ENCODE results near the gene CDC25A.
A peak's percentile ranks its signal among the peaks of the same experiment; 100 is the strongest.

The CDC25A gene

DNA sequence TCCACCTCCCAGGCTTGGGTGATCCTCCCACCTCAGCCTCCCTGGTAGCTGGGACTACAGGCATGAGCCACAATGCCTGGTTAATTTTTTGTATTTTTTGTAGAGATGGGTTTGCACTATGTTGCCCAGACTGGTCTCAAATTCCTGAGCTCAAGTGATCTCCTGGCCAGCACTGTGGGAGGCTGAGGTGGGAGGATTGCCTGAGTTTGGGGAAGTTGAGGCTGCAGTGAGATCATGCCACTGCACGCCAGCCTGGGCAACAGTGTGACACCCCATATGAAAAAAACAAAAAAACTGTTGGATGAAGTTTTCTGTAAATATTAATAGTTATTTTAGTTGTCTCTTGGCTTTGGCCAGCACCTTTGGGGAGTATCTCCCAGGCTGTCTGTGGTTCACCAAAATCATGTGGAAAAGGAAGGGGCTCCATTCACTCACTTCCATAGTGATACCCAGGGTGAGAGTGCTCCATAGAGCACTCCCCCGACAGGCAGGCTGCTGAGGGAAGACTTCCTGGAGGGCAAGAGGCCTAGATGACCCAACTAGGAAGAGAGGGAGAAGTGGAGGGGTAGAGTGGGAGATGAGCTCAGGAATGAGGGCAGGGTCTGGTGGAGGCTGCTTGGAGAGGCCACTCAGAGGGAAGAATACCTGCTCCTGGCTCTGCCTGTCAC is 47.1 kb downstream of the CDC25A start:
- no peak for DNase-seq

DNA sequence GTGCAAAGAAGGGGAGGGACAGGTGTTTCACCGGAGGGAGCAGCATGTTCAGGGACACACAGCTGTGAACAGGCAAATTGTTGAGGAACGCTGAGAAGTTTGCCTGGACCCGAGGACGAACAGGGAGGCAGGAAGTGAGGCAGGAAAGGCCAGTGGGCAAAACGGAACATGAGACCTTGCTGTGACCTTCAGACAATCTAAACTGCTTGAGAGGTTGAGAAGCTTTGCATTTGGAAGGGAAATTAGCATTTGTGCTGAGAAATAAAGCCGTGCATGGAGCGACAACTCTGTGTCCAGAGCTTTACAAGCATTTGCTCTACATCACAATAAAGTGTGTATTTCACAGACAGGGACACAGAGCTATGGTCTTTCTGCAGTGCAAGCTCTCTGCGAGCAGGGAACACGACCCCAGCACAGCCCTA is 47.9 kb downstream of the CDC25A start:
- no peak for DNase-seq

DNA sequence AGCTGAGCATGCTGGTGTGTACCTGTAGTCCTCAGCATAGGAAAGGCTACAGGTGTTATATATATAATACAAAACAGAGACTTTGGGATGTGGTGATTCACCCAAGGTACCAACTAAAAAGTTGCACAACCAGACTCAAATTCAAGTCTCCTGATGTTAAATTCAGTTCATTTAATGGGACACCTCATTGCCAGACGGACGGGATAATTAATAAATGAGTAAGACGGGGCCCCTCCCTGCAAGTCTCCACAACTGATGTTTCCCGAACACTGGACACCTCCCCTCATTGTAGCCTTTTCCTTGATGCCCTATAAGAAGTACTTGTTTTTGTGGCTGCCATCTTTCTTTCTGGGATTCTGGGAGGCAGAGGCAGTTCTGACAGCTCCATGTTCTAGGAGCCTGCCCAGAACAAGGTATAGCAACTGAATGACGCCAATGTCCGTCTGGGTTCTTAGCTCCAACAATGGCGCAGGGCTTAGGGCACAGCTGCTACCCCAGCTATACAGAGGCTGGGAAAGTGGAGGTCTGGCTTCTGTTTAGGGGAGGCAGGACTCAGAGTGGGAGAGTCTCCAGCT is 50.7 kb downstream of the CDC25A start:
- no peak for DNase-seq

DNA sequence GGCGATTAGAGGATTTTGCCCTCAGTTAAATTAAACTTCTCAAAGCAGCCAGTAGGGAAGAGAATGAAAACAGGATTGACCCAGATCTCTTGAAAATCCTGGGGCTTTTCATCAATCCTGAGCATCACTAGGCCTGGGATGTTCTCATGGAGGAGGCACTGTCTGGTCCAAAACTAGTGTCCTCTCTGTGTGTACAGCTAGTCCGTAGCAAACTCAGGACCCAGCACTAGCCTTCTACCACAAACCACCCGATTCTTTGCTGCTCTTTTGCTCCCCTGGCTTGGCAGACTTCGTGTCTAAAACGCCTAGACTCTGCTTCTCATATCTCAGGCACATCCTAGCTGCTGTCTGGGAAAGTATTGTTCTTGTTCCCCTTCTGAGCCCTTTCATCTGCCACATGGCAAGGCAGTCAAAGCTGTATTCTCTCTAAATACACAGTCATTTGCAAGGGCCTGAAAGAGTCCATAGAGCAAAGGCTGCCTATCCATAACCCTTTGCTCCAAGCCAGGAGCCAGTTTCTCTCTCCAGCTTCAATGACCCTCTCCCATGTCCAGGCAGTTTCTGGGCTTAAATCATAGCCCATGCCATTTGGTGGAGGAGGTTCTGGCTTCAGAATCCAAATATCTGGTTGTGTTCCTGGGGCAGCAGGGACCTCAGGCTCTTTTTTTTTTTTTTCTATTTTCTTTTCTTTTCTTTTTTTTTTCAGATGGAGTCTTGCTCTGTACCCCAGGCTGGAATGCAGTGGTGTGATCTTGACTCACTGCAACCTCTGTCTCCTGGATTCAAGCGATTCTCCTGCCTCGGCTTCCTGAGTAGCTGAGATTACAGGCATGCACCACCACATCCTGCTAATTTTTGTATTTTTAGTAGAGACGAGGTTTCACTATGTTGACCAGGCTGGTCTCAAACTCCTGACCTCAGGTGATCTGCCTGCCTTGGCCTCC is 52.4 kb downstream of the CDC25A start:
- DNase-seq, result no peak

DNA sequence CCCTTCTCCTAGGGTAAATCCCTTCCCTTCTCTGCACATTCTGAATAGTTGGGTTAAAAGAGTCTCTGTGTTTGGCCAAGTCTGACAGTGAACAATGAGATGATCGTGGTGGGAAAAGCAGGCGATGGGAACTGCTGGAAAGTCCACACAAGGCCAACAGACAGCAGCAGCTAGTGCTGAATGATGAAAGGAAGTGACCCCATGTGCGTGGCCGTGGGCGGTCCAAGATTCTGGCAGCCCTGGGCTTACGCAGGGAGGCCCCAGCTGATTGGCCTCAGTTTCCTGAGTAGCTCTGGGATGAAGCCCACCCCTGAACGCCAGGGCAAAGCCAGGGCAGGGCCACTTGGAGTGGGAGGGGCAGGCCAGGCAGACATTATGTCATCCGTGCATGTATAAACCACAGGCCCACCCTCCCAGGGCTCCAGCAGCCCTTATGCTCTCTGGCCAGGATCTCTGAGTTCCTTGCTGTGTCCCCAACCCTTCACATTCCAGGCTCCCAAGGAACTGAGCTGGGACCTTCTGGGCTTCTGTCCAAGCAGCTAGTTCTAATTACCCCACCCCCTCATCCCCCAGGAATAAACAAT is 57.8 kb downstream of the CDC25A start:
- no peak for DNase-seq

DNA sequence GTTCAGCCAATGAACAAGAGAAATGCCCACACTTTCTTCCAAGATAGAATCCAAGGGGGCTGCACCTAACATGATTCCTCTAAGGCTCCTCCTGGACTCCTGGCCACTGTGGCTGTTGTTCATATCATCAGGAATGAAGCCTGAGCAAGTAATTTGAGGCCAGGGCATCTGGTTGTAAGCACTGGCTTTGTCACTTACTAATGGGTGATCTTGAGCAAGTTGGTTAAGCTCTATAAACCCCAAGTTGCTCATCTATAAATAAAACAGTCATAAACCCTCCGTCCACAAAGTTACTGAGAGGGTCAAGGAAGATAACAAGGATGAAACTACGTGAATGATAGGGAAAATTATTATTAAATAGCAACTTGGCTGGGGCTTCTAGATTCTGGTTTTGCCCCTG is 58.3 kb downstream of the CDC25A start:
- DNase-seq, result no peak

DNA sequence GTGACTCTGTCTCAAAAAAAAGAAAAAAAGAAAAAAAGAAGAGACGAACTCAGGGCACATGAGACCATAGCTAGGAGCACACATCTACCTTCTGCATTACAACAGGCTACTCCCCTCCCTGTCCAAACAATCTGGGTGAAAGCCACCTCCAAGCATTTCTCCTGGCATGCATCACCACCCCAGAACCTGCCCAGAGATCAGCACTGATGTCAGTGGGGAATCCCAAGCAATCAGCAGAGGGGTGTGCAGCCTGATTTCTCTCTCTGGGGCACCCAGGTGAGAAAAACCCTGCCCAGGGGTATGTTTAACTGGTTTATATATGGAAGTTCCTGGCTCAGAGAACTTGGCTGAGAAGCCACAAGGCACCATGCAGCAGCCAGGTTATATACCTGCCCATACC is 59.4 kb downstream of the CDC25A start:
- no peak for DNase-seq

DNA sequence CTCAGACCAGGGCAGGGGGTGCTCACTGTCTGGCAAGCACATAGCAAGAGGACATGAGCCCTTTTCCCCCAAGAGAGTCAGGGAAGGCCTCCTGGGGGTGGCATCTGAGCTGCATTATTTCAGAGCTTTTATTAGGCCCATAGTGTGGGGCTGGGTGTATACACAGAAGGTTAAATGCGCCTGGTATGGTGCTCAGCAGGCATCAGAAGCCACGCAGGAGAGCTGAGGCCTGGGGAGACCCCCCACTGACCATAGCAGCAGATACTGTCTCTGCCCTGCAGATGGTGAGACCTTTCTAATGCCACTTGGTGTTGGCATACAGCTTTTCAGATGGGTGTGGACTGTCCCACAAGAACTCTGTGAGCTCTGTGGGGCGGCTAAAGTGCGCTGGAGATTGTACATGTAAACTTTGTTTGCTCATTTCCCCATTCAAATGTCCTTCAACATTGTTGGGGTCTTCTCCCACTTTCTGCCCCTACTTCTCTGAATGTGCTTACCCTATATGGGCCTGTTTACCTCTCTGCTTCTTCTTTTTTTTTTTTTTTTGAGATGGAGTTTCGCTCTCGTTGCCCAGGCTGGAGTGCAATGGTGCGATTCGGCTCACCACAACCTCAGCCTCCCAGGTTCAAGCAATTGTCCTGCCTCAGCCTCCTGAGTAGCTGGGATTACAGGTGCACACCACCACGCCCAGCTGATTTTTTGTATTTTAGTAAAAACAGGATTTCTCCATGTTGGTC is 62.2 kb downstream of the CDC25A start:
- no peak for DNase-seq

DNA sequence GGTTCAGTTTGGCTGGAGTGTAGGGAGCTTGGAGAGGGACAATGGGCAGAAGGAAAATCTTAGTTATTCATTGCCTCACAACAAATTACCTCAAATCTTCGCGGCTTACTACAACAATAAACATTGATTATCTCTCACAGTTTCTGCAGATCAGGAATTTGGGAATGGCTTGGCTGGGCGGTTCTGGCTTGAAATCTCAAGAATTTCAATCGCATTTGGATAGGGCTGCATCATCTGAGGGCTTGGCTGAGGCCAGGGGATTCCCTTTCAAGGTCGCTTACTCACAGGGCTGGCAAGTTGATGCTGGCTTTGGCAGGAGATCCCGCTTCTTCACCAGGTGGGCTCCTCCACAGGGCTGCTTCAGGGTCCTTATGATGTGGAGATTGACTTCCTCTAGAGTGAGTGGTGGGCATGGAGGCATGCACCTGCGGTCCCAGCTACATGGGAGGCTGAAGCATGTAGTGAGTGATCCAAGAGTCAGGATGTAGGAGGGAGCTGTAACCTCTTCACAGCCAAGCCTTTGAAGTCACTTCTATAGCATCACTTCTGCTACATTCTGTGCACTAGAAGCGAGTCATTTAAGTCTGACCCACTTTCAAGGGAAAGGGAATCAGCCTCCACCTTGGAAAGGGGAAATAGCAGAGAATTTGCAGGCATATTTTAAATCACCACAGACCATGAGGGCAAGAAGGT is 63.1 kb downstream of the CDC25A start:
- no peak for DNase-seq

DNA sequence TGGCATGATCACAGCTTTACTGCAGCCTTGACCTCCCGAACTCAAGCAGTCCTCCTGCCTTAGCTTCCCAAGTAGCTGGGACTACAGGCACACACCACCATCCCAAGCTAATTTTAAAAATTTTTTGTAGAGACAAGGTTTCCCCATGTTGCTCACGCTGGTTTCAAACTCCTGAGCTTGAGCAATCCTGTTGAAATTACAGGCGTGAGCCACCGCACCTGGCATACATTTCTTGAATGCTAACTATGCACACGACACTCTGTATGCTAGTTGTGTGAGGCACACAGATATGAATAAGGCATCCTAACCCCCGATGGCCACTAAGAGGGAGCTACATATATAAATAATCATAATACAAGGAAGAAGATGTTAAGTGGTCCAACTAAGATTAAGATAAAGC is 64.9 kb downstream of the CDC25A start:
- DNase-seq, result no peak

DNA sequence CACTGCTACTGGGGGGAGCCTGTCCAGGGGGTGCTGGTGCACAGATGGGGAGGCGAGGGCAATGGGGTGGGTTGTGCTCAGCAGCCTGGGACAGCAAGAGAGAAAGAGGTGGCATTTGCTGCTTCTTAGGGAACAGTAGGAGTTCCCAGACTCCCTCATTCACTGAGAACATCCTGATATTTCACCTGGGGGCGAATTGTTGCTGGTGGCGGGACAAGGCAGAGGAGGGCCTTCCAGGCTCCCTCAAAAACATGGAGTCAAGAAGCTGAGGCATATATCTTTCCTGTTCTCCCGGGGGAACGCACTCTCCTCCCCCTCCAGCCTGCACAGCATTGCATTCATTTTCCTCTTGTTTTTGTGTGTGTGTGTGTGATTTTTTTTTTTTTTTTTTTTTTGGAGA is 65.7 kb downstream of the CDC25A start:
- no peak for DNase-seq

DNA sequence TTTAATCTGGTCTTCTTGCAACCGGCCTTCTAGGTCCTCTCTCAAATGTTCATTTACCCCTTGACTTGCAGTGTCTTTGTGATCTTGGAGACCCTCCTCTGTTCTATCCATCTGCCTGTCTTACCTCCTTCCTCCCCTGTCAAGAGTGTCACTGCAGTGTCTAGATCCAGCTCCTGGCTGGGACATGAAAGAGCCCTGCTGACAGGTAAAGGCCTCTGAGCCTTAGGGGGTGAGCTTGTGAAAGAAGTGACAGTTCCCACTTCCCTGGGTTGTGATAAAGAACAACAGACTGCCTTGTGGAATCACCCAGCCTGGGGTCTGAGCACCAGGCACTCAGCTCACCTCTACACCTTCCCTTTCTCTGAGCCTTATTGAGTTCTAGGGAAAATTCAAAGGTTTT is 68.0 kb downstream of the CDC25A start:
- DNase-seq, result no peak

DNA sequence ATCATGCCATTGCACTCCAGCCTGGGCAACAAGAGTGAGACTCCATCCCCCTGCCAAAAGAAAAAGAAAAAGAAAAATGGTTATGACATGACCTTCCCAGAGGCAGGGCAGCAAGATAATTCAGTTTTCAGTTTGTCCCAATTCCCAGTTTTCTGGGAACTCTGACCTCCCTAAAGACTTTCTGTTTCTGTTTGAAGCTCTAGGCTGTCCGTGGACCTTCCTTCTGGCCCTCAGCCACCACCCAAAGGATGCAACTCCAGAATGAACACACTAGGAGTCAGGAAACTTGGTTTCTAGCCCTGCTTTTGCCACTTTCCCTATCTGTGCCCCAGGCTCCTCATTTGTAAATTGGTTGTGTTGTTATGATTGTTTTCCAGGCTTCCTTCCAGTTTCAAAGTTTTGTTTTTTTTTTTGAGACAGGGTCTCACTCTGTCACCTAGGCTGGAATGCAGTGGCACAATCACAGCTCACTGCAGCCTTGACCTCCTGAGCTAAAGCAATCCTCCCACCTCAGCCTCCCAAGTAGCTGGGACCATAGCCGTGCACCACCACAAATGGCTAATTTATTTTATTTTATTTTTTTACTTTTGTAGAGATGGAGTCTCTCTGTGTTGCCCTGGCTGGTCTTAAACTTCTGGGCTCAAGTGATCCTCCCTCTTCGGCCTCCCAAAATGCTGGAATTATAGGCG is 68.6 kb downstream of the CDC25A start:
- DNase-seq, result no peak

DNA sequence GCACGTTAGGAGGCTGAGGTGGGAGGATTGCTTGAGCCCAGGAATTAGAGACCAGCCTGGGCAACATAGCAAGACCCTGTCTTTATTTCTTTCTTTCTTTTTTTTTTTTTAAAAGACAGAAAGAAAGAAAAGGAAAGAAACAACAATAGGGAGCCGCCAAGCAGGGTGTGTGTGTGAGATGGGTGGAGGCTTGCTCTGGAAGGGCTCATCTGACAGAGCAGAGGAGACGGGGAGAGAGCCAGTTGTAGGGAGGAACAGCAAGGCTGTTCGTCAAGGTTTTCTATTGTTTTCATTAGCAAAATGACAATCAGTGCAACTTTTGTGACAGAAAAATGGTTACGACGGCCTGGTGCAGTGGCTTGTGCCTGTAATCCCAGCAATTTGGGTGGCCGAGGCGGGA is 69.3 kb downstream of the CDC25A start:
- no peak for DNase-seq

DNA sequence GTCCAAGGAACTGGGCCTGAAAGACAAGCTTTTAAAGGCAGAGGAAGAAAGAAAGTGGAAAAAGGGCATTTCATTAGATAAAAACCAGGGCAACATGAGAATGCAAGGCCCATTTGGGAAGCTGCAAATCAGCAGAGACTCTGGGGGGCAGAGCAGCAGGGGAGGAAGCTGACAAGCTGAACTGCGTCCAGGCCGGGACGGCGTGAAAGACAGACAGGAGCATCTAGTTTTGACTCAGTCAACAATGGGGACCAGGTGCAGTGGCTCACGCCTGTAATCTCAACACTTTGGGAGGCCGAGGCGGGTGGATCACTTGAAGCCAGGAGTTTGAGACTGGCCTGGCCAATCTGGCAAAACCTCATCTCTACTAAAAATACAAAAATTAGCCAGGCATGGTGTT is 69.9 kb downstream of the CDC25A start:
- no peak for DNase-seq

DNA sequence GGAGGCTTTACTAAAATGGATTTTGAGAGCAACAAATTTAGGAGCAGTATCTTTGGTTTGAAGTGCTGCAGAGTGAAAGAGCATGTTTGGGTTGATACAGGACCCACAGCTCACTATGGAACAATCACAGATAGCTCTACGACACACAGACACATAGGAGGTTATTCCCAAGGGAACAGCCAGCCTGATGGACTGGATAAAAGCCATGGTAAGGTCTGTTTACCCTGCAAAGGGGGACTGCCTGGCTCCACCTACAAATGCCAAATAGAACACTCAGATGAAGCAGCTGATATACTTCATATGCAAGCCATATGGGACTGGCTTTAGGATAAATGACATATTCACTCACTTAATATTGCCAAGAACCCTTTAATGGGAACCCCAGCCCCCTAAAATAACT is 75.4 kb downstream of the CDC25A start:
- DNase-seq, result no peak

DNA sequence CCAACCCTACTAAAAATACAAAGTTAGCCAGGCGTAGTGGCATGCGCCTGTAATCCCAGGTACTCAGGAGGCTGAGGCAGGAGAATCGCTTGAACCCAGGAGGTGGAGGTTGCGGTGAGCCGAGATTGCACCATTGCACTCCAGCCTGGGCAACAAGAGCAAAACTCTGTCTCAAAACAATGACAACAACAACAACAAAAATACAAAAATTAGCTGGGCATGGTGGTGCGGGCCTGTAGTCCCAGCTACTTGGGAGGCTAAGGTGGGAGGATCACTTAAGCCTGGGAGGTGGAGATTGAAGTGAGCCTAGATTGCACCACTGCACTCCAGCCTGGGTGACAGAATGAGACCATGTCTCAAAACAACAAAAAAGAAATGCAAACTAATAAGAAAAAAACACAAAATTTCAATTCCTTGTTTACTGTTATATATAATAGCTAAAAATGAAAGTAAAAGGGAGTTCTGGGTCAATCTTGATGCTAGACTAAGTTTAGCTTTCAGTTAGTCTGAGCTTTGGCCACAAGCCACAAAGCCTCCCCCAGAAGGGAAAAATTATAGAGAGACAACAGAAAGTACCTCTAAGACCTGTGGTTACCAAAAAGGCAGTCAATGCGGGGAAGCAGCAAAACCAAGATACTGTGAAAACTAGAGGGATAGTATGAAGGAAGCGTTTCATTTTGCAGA is 76.0 kb downstream of the CDC25A start:
- peak in 4 of 5 donors; percentile 3 to 72 (median 10) for DNase-seq

DNA sequence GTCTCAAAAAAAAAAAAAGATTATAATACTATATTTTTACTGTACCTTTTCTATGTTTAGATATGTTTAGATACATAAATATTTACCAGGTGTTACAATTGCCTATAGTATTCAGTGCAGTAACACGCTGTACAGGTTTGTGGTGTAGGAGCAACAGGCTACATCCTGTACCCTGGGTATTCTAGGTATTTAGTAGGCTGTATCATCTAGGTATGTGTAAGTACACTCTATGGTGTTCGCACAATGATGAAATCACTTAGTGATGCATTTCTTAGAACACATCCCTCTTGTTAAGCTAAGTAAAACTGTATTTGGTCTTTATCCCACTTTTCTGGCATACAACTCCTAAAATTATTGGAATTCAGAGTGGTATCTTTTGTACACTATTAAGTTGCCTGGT is 77.8 kb downstream of the CDC25A start:
- no peak for DNase-seq

DNA sequence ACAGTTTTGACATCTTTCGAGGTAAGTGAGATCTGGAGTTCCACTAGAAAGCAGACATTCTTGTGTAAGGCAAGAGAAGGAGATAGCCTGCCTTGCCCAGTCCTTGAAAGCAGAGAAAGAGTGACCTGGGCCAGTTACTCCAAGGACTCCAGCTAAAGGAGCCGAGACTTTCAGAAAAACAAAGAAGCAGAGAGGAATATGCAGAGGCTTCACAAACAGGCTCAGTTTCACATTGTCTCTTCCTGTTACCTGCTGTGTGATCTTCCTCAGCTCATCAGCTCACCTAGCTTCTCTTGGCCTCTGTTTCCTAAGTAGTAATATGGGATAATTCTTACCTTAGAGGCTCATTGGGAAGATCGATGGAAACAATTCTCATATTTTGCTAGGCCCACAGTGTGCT is 81.0 kb downstream of the CDC25A start:
- DNase-seq, result no peak

Measured in T-helper 1 cell (primary cell).